ENCODE data around the gene SEMA5A.

SEMA5A gene

DNA sequence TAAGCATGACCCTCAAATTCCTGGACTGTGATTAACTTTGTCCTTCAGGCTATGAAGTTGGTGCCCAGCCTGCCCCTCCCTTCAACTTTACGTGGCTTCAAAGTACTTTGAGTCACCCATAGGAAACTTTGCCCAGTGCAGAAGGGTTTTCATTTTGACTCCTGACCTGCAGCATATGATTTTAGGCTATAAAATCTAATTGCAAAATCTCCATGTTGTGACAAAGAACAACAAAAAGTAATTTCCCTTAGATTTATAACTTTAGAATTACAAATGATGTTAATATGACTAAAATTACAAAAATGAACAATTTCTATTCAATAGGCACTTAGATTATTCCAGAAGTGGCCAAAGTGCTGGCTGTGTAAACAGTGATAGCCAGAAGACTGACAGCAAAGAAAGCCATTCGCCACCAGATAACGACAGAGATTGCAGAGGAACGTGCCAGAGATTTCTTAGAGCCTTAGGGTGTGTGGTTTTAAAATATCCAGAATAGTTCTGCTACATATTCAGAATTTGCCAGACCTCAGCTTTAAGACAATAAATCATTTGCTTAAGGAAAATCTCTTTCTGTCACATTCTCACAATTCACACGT is 197.4 kb downstream of the SEMA5A start:
- no peak for DNase-seq

DNA sequence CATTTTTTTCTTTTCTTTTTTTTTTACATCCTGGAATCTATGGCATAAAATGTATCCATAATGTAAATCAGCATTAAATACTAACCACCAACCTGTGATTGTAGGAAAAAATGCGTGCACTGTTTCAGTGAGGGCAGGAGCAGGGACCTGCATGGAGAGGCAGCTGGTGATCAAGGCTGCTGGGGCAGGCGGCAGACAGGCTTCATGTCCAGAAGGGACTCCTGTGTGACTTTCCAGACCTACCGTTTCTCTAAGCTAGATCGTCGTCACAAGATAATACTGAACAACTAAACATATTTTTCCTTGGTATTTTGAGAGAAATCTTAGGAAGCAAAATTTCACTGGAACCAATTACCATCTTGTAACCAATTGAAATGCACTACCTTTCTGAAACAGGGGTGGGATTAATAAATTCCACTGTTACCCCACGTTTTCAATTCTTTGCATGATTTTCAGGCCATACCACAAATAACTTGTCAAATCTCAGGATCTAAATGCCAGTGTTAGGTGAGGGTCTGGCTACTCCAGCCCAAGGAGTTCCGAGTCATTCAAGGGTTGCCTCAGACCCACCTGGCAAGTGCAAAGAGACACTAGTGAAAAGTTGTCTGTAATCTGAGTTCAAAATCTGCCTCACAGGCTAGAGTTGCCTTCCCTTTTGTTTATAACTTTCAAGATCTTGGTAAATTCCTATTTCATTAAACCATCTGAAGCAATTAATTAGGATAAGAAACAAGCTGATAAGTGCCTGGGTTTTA is 198.2 kb downstream of the SEMA5A start:
- no peak for DNase-seq

DNA sequence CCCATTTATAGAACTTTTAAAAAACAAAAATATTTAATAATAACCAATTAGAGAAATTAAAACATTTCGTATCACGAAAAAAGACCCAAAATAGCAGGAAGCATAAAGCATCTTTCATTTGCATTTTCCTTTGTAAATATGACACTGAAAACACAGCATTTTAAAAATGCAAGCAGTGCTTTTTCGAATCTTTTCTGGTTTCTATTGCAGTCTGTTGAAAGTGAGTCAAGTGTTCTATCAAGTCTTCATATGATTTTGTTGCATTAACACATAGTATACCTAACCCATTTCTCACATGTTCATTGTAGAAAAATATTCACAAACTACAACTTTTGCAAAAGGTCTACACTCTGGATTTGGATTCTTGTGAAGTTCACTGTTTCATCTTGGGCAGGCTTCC is 198.8 kb downstream of the SEMA5A start:
- no peak for DNase-seq

DNA sequence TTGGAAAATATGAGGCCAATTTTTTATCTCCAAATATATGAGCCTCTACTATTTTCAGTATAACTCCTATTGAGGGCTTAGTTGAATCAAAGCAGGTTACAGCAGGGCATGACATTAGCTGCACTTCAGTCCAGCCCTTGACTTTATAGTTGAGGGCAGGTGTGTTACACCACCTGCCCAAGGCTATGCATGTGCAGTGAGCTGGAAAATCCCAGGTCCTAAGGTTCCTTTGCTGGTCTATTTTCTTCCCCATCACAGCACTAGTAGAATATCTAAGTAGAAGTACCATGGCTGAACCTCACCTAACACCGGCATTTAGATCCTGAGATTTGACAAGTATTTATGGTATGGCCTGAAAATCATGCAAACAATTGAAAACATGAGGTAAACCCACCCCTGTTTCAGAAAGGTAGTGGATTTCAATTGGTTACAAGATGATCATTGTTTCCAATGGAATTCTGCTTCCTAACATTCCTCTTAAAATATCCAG is 201.1 kb downstream of the SEMA5A start:
- no peak for DNase-seq

DNA sequence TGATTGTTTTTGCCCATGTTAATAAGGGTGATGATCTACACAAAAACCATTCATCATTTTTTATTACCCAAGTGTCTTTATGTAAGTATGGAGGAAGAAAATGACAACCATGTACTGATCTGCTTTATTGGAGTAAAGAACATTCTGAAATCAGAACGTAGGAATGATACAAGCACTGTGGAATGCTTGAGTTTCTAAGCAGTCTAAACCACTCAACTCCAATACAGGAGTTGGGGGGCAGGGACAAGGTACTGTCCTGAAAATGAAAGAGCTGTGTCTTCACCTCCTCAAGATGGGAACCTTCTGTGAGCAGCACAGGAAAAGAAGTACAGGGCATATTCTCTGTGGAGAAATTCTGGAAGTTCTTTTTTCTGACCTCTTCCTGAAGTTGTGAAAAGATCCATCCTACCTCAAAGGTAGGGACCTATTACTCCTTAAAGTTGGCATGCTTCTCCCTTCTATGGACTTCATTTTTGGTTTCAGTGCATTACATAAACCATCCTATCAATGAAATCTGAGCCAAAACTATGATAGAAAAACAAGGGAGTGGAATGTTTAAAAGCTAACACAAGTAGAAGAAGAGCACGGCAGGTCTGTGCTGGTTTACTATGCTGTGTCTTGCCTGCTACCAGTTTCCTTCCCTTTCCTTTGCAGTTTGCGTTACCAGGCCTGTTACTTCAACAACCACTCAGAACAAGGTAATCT is 202.6 kb downstream of the SEMA5A start:
- no peak for DNase-seq

DNA sequence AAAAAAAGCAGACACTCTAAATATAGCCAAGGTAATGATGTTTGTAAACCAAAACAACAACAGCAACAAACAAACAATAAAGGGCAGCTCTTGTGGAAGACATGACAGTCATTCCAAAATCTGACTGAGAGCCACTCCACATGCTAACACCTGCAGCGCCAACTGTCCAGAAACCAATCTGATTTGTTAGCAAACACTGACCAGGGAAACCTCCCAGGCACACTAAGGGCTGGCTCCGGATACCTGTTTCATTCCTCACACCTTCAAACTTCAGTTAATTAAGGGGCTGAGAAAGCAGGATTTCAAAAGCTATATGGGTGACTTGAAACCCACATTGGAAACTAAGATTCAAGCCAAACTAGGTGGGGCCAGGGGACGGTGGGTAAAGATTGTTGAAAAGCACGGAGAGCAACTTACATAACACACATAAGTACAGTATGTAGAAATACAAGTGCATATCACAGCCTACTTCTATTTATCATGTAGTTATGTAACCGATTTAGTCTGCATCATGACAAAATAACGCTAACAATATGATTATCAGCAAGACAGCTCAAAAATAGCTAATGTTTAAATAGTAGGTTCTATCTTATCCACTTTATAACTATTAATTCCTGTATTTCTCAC is 203.6 kb downstream of the SEMA5A start:
- no peak for DNase-seq

DNA sequence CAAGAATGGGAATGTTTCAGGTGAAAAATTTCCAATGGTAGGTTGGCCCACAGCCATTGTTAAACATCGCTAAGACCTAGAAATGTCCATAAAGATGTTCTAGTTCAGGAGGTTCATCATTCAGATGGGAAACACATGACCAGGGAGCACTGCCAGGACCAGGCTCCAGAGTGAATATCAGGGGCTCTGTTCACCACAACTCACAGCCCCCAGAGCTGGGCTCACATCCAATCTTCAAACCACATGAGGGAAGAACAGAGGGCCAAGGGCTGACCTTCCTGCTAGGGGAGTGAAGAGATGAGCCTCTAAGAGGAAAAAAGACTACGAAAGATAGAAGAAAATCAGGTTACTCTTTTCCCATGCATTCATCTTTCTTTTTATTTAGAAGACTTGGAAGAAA is 205.8 kb downstream of the SEMA5A start:
- DNase-seq, result no peak

DNA sequence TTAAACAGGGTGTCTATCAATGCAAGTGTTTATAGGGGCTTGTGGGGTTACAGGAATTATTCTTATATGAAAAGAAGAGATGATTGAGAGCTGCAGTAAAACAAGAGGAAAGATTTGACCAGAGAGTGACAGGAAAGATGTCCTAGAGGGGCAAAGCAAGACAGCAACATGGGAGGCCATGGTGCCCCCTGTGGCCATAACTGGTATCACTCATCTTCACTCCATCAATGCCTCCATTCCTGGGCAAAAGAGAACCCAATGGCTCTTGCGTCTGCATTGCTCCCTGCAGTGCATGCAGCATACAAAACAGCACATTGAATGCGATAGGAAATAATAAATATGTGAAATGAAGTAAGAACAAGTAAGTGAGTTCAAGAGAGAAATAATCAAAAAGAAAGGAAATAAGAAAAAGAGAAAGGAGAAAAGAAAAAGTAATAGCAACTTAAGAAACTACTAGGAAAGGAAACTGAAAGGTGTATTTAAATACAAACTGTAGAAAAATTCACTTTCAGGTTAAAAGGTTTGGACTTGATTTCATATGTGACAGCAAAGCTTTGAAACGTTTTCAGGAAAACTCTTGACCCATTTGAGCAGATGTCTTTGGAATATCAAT is 206.6 kb downstream of the SEMA5A start:
- DNase-seq, result no peak

DNA sequence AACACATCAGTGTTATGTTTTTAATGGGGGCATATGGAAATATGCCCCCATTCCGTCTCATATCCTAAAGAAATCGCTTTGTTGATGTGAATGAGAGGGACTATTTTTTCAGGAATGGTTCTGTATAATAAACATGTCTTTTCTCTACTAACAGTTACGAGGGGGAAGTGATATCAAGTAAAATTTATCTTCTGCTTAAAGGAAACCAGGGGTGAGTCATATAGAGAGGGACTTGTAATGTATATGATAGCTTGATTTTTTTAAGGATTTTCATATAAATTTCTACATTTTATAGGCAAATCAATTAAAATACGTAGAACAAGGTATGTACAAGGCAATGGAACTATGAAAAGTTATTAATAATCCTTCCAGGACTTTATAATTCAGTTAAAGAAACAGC is 207.1 kb downstream of the SEMA5A start:
- DNase-seq, result no peak

DNA sequence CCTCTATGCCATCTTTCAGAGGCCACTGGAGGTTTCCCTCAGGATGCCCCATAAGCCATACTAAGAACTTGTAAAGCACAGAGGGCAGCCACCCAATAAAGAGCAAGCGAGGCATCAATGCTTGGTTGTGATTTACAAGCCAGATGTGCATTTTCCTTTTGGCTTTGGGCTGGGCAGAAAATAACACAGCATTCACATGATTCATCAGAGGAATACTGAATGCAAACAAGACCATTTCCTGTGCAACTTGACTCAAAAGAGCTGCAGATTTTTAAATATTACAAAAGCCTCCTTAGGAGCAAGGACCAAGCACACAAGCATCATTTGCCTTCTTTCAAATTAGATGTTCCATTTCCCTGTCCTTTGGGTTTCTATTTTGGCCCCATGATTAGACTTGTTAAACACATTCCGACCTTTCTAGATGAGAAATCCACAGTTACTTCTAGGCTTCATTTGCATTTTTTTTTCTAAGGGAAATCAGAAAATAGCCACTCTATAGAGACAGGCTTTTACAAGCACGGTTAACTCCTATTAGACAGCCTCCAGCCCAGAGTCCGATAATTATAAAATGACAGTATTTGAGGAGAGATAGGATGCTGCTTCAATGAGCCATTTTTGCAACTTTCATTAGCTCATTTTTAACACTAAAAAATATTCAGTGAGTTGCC is 207.8 kb downstream of the SEMA5A start:
- no peak for DNase-seq

DNA sequence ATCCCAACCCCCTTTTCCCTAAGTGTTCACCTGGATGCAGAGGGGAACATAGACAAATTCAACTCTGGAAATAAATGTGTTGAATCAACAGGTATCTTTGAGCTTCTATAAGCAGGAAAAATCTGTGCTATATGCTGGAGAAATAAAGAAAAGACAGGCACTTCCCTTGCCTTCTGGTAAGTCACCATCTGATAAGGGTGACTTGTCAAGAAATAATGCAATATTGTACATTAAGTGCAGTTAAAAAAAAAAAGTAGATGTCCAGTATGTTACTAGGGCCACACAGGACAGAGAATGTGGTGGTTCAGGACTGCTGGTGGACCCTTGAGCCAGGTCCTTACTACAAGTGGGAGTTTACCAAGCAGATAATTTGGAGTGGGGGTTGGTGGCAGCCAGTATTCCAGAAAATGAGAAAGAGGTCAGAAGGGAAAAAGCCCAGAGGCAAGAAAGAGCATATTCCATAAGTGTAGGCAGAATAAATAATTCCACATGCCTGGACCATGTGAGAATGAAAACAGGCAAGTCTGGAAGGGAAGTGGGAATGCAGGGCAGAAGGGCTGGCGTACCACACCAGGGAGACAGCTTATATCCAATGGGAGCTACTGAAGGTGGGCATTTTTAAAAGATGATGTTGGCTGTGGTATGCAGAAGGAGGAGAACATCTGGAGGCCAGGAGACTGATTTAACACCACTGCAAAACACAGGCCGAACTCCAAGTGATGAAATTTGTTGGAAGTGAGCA is 209.9 kb downstream of the SEMA5A start:
- DNase-seq, result no peak

DNA sequence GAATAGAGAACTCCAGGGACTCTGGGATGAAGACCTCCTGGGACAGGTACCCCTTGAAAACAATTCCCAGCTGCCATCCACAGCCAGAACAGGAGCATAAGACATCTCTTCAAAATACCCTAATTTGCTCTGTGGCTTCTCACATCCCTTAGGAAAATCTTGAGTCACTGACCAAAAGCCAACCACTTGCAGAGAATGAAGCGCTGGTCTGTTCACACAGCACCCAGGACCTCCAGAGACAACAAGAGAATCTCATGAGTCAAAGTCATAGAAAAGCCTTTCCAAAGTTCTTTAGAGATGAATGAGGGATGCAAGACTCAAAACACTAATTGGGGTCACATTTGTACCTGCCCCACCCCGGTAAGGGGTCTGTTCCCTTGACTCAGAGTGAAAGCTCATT is 210.6 kb downstream of the SEMA5A start:
- DNase-seq, result no peak

DNA sequence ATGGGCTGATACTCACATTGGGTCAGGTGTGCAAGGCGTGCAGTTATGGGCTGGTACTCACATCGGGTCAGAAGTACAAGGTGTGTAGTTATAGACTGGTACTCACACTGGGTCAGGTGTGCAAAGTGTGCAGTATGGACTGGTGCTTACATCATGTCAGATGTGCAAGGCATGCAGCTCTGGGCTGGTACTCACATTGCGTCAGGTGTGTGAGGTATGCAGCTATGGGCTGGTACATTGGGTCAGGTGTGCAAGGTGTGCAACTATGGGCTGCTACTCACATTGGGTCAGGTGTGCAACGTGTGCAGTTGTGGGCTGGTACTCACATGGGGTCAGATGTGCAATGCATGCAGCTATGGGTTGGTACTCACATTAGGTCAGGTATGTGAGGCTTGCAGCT is 213.8 kb downstream of the SEMA5A start:
- DNase-seq, result no peak

DNA sequence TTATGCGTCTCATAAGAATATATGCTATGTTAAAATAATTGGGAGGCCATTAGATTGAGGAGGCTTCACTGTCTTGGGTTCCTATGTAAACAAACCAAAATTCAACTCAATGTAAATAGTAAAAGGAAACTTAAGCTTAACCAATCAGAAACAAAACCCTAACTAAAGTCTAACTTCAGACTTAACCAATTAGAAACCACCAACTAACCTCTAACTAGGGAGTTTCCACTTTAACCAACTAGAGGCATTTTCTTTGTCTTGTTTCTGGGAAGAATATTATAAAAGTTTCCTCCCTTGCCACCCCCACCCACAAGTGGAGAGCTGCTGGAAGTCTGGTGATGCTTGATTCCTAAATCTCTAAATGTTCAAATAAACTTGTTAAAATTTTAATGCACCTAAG is 214.5 kb downstream of the SEMA5A start:
- no peak for DNase-seq

DNA sequence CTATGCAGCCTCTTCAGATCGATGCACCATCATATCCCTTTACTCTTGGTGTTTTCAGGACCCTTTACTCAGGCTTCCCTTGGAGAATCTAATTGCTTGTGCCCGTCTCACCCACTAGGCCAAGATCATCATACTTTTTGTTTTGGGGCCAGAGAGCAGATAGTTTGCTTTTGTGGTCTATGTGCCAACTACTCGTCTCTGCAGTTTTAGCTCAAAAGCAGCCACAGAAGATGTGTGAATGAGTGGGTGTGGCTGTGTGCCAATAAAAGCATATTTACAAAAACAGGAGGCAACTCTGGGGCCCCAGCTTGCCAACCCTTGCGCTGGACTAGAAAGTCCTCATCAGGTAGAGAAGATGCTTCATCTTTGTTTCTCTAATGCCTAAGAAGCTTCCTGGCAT is 216.8 kb downstream of the SEMA5A start:
- no peak for DNase-seq

DNA sequence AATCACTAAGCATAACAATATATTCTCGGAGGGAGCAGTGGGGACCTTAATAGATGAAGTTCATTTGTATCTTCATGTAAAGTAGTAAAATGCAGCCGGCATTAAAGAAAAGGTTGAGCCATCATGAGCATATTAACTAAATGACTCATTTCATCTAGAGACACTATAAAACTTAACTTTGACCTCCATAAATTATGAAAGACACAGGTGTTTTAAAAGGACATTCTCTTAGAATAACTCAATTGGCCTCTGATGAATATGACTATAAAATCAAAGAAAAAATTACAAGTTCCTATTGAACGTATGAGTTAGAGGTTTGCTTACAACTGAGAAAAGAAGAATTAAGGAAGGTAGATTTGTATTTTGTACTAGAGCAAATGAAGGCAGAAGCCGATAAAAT is 220.3 kb downstream of the SEMA5A start:
- DNase-seq, result no peak

DNA sequence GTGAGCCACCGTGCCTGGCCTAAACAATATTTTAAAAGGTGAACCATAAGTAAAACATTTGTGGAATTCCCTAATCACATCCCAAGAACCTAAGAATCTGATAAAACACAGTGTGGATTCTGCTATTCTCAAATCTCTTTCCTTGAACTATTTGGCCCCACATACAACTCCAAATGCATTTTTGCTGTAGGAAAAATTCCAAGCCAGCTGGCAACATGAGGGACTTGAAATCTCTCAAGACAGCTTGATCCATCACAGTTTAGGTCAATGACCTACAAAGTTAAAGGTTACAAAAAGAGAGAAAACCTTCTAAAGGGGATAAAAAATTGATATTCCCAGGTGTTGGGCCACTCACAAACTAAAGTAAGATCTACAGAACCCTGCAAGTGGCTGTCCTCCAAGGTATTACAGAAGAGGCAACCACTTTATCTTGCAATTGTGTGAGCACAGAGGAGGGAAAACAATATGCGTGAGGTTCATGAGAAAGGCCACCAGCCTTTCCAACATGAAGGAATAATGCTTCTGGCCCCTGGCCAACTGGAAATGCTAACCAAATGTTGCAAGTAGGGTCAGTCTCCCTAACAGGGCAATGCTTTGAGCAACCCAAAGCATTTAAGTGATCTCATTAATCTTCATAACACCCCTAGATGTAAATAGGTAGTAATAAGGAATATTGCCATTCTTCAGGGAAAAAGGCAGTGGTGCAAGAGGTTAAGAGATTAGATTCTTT is 221.4 kb downstream of the SEMA5A start:
- DNase-seq, result no peak

DNA sequence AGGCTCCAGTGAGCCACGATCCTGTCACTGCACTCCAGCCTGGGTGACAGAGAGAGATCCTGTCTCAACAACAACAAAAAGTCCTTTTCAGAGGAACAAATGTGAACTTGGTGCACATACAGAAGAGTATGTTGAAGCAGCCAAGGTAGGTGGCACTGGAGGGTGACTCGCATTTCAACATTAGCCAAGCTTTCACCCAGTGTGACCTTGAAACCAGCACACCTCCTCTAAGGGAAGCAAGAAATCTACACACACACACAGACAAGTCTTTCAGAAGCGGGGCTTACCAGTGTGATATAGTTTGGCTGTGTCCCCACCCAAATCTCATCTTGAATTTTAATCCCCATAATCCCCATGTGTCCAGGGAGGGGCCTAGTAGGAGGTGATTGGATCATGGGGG is 225.2 kb downstream of the SEMA5A start:
- no peak for DNase-seq

DNA sequence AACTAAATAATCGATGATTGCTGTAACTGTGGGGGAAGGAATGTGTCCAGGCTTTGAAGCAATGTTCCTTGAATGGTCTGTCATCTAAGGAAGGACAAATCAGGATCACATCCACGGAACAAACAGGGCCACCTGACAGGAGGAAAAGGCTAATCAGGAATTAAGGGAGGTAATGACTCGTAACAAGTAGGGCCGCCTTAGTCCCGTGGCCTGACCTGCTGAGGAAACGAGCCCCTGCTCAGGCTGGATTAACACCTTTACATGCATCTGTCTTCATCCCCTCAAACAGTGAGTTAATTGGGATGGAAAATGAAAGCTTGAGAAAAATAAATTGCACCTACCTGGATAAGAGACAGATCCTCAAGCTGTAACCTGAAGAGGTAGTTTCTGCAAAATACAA is 227.8 kb downstream of the SEMA5A start:
- no peak for DNase-seq

DNA sequence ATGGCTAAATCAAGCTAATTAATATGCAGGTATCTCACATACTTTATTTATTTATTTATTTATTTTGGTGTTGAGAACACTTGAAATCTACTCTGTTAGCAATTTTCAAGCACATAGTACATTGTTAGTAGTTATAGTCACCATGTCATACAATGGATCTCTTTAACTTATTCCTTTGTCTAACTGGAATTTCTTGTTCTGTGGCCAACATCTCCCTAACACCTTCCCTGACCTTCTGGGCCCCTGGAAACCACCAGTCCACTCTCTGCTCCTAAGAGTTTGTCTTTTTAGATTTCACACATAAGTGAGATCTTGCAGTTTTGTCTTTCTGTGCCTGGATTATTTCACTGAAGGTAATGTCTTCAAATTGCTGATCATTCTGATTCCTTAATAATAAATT is 229.1 kb downstream of the SEMA5A start:
- DNase-seq, result no peak

DNA sequence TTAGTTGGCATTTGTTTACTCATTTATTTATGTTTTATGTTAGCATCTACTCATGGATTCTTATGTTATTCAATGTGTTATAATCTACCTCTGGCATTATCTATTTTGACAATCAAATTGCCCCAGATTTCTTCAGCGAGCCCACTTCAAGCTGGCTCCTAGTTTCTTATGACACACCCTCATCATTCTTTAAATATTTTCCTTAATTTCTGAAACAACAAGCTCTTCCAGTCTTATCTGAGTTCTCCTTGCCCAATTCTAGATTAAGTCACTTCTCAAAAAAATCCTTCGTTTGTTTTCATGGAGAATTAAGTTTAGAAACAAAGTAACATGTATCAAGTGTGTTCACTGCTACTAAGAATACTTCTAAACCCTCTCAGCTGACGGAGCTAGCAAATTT is 229.8 kb downstream of the SEMA5A start:
- no peak for DNase-seq
